K562 (cell line): ENCODE results near the gene CCDC183. TPM values are rescaled to one million over a fixed set of nuclear protein-coding genes. Genes with fewer than 3 reads are reported as not detected.

ENCODE experiments used
- CREBBP ChIP-seq: IDR thresholded peaks from one replicate; pipeline ENCODE4 v1.6.1; 2012; ENCODE audit warnings: low read depth, mild to moderate bottlenecking, control low read depth, inconsistent platforms, low read length
- CSDE1 ChIP-seq, 2 experiments: fragments of 450-650 bp; IDR thresholded peaks; 2 replicates each; pipeline ENCODE4 v1.6.1; 2016; ENCODE audit warnings: mild to moderate bottlenecking in 1 of 2
- ELK3 ChIP-seq: fragments of 450-650 bp; formaldehyde crosslinking; IDR thresholded peaks from 2 replicates; pipeline ENCODE4 v1.4.0; 2020; ENCODE audit warnings: mild to moderate bottlenecking
- GABPB2 ChIP-seq: fragments of 250-450 bp; sonication (Bioruptor Pico); conservative IDR thresholded peaks from 2 replicates; pipeline ENCODE4 v1.5.1; 2021; ENCODE audit warnings: mild to moderate bottlenecking
- KAT2B ChIP-seq: IDR thresholded peaks from one replicate; pipeline ENCODE4 v1.6.1; 2012; ENCODE audit warnings: low read depth, mild to moderate bottlenecking, control low read depth, inconsistent platforms, low read length, moderate library complexity
- KLF10 ChIP-seq: fragments of 250-450 bp; sonication (Bioruptor Pico); IDR thresholded peaks from 2 replicates; pipeline ENCODE4 v1.6.1; 2021; ENCODE audit warnings: matching md5 sums
- MYBL2 ChIP-seq, 2 experiments: fragments of 450-650 bp in 1 of 2; sonication (generic) in 1 of 2; formaldehyde crosslinking in 1 of 2; IDR thresholded peaks; 2 replicates each; pipeline versions ENCODE4 v1.6.1 to v1.8.1; 2017 to 2022; ENCODE audit warnings: borderline replicate concordance in 1 of 2, inconsistent platforms in 1 of 2, low read depth in 1 of 2, mild to moderate bottlenecking in 1 of 2, missing genetic modification reagents in 1 of 2, moderate library complexity in 1 of 2
- NFATC3 ChIP-seq: fragments of 450-650 bp; IDR thresholded peaks from 2 replicates; pipeline ENCODE4 v1.6.1; 2017; ENCODE audit warnings: mild to moderate bottlenecking
- NFIX ChIP-seq: fragments of 250-450 bp; sonication (Bioruptor Pico); IDR thresholded peaks from 2 replicates; pipeline ENCODE4 v1.4.0; 2020; ENCODE audit warnings: low read depth, mild to moderate bottlenecking, moderate library complexity
- PATZ1 ChIP-seq: fragments of 250-450 bp; sonication (Bioruptor Pico); IDR thresholded peaks from 2 replicates; pipeline ENCODE4 v1.5.0; 2020; ENCODE audit warnings: mild to moderate bottlenecking, borderline replicate concordance
- PURB ChIP-seq: sonication (generic); formaldehyde crosslinking; IDR thresholded peaks from 2 replicates; pipeline ENCODE4 v1.9.0; 2021; ENCODE audit warnings: low read depth, mild to moderate bottlenecking, missing genetic modification reagents
- RCOR1 ChIP-seq, 2 experiments: IDR thresholded peaks; 2 replicates each; pipeline ENCODE4 v1.6.1; 2012; ENCODE audit warnings: low read depth in 2 of 2, low read length in 2 of 2, borderline replicate concordance in 1 of 2, improper control_type of control experiment in 1 of 2
- SAFB ChIP-seq: fragments of 200-400 bp; formaldehyde crosslinking; IDR thresholded peaks from 2 replicates; pipeline ENCODE4 v1.6.1; 2017; ENCODE audit warnings: low read depth, low read length, borderline replicate concordance
- SMAD1 ChIP-seq: fragments of 150-350 bp; IDR thresholded peaks from 2 replicates; pipeline ENCODE4 v1.6.1; 2014; ENCODE audit warnings: low read length, low read depth; ENCODE audit not compliant: partially characterized antibody
- TAF7 ChIP-seq: fragments of 450-650 bp; IDR thresholded peaks from 2 replicates; pipeline ENCODE4 v1.6.1; 2016; ENCODE audit warnings: missing genetic modification characterization, missing compliant biosample characterization
- TRIM28 ChIP-seq: fragments of 450-650 bp; IDR thresholded peaks from 2 replicates; pipeline ENCODE4 v1.6.1; 2017
- VEZF1 ChIP-seq: fragments of 200-800 bp; sonication (Bioruptor generic); IDR thresholded peaks from 2 replicates; pipeline ENCODE4 v1.6.1; 2017; ENCODE audit warnings: missing genetic modification characterization, missing compliant biosample characterization
- ZNF174 ChIP-seq: fragments of 250-450 bp; sonication (Bioruptor Pico); IDR thresholded peaks from 2 replicates; pipeline ENCODE4 v1.4.0; 2020; ENCODE audit warnings: mild to moderate bottlenecking
- ZNF347 ChIP-seq: fragments of 450-650 bp; formaldehyde crosslinking; IDR thresholded peaks from 2 replicates; pipeline ENCODE4 v1.4.0; 2020; ENCODE audit warnings: low read depth, mild to moderate bottlenecking, moderate library complexity
- ZNF431 ChIP-seq: sonication (generic); formaldehyde crosslinking; IDR thresholded peaks from 2 replicates; pipeline ENCODE4 v1.8.0; 2022; ENCODE audit warnings: mild to moderate bottlenecking, missing genetic modification reagents
- ZNF584 ChIP-seq: fragments of 200-800 bp; sonication (Bioruptor generic); IDR thresholded peaks from 2 replicates; pipeline ENCODE4 v1.6.1; 2016; ENCODE audit warnings: low read depth, mild to moderate bottlenecking, missing genetic modification characterization, missing compliant biosample characterization
- ZSCAN29 ChIP-seq: fragments of 450-650 bp; IDR thresholded peaks from 2 replicates; pipeline ENCODE4 v1.6.1; 2017
- polyA plus RNA-seq, 8 experiments: library from polyadenylated mRNA; depleted of rRNA in 4 of 8; stranded (reverse) in 5 of 8; unstranded in 3 of 8; fragments of >200 nt; fragmentation: Nextera tagmentation in 2 of 8; fragmentation: Illumina TruSeq in 1 of 8; extraction: Ambion mirVana in 2 of 8; extraction: Trizol in 1 of 8; gene quantifications; 2 replicates each; pipeline versions ENCODE4 v1.2.1 to v1.2.3, GENCODE V29; 2011 to 2014; ENCODE audit warnings: inconsistent platforms in 1 of 8, missing spikeins in 1 of 8
- total RNA-seq, 7 experiments: library from RNA; depleted of rRNA in 6 of 7; stranded (reverse); fragments of >200 nt in 6 of 7; fragmentation: Illumina TruSeq in 2 of 7; extraction: Trizol in 2 of 7; gene quantifications; 2 replicates each; pipeline versions ENCODE4 v1.2.1 to v1.2.3, GENCODE V29; 2011 to 2021; ENCODE audit warnings: low replicate concordance in 1 of 7
- TF ChIP-seq, protein P1 (sequence below): fragments of 250-450 bp; sonication (Bioruptor Pico); IDR thresholded peaks from 2 replicates; pipeline ENCODE4 v1.8.0; 2021; ENCODE audit warnings: mild to moderate bottlenecking, moderate library complexity

CCDC183 gene
- total and polyA plus RNA-seq, 9 of the 15 experiments (the other 6 are each of a cell fraction or from before 2014, with no cell fraction given) = 0.21 to 0.60 (median 0.29) TPM; not detected in 4

- peak; percentile 85 for TF ChIP-seq VEZF1 (CRISPR knock-in tag)
- no peak for TF ChIP-seq ZNF431
- TF ChIP-seq SAFB = no peak
- no peak for TF ChIP-seq PATZ1 (CRISPR knock-in tag)
- TF ChIP-seq, protein P1, sequence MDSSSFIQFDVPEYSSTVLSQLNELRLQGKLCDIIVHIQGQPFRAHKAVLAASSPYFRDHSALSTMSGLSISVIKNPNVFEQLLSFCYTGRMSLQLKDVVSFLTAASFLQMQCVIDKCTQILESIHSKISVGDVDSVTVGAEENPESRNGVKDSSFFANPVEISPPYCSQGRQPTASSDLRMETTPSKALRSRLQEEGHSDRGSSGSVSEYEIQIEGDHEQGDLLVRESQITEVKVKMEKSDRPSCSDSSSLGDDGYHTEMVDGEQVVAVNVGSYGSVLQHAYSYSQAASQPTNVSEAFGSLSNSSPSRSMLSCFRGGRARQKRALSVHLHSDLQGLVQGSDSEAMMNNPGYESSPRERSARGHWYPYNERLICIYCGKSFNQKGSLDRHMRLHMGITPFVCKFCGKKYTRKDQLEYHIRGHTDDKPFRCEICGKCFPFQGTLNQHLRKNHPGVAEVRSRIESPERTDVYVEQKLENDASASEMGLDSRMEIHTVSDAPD (CRISPR knock-in tag) = no peak
- no peak for TF ChIP-seq NFIX (CRISPR knock-in tag)
- TF ChIP-seq PURB = no peak
- TF ChIP-seq CSDE1 (IDR thresholded peaks at IDR 0.05) = no peak
- TF ChIP-seq ELK3 (CRISPR knock-in tag) = no peak
- TF ChIP-seq KAT2B = no peak
- no peak for TF ChIP-seq KLF10
- no peak for TF ChIP-seq MYBL2 (IDR thresholded peaks at IDR 0.05; ENCODE audit: low read depth)
- TF ChIP-seq MYBL2 (CRISPR knock-in tag; IDR thresholded peaks at IDR 0.05; ENCODE audit: borderline replicate concordance) = no peak
- no peak for TF ChIP-seq TAF7 (tag)
- no peak for TF ChIP-seq ZNF174 (CRISPR knock-in tag)
- TF ChIP-seq GABPB2 (CRISPR knock-in tag) = no peak
- no peak for TF ChIP-seq RCOR1 (IDR thresholded peaks at IDR 0.05; ENCODE audit: borderline replicate concordance in 1 of 2, low read depth in 2 of 2, low read length in 2 of 2)
- no peak for TF ChIP-seq SMAD1
- TF ChIP-seq ZNF347 (CRISPR knock-in tag) = no peak
- TF ChIP-seq ZSCAN29 = no peak
- no peak for TF ChIP-seq ZNF584
- TF ChIP-seq TRIM28 = 0 out of 2 replicates have a peak, but pooled peaks have one; percentile 34
- no peak for TF ChIP-seq NFATC3
- TF ChIP-seq CREBBP = no peak
Measured at GRCh38 chr9:136807281-136808074, 11.3 kb downstream of the CCDC183 start, which contains the start of gene RABL6 (continued).
